Body of pancreas (tissue), 4 donors: ENCODE data around the gene SLC22A3.

ENCODE experiments used
- POLR2A ChIP-seq, 3 donors: fragments of 450-650 bp; IDR thresholded peaks; one replicate each; pipeline ENCODE4 v1.6.1; 2016; ENCODE audit warnings: antibody characterized with exemption in 3 of 3, mild to moderate bottlenecking in 2 of 3
- TF ChIP-seq, protein P1 (sequence below), 7 experiments: fragments of 450-650 bp in 4 of 7; fragments of 200-600 bp in 3 of 7; sonication (generic) in 3 of 7; IDR thresholded peaks; one replicate each; pipeline ENCODE4 v1.5.1; 2016 to 2019; ENCODE audit warnings: antibody characterized with exemption in 7 of 7

DNA sequence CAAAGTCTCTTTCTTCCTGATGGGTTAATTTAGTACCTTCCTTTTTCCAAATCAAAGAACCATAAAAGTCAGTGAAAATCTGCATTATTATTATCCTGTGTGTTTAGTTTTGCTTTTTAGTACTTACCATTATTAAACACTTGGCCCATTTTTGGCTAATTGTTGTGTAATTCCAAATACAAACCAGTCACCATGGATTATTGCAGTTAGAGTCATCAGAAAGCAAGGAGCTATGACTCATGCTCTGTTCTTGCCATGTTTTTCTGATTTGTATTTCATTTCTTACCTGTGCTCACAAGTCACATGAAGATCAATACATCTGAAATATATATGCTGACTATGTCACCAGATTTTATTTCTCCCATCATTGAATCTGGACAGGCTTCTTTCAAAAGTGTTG lies 31.3 kb downstream of the SLC22A3 start:
- TF ChIP-seq, protein P1, sequence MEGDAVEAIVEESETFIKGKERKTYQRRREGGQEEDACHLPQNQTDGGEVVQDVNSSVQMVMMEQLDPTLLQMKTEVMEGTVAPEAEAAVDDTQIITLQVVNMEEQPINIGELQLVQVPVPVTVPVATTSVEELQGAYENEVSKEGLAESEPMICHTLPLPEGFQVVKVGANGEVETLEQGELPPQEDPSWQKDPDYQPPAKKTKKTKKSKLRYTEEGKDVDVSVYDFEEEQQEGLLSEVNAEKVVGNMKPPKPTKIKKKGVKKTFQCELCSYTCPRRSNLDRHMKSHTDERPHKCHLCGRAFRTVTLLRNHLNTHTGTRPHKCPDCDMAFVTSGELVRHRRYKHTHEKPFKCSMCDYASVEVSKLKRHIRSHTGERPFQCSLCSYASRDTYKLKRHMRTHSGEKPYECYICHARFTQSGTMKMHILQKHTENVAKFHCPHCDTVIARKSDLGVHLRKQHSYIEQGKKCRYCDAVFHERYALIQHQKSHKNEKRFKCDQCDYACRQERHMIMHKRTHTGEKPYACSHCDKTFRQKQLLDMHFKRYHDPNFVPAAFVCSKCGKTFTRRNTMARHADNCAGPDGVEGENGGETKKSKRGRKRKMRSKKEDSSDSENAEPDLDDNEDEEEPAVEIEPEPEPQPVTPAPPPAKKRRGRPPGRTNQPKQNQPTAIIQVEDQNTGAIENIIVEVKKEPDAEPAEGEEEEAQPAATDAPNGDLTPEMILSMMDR (IDR thresholded peaks at IDR 0.05), result no peak
- no peak for TF ChIP-seq POLR2A (IDR thresholded peaks at IDR 0.05)
